Natural killer cell (primary cell): ENCODE data around the gene KANSL3. TPM values are rescaled to one million over a fixed set of nuclear protein-coding genes. Genes with fewer than 3 reads are reported as not detected.

Experiments used
- ATAC-seq, 3 donors: fragments of 150-1000 bp in 2 of 3; fragments of 200-7000 bp in 1 of 3; cut with Tn5 transposase; 1 replicate in 1 of 3; 2 replicates in 2 of 3; pipeline ENCODE4 v1.10.0; 2021; ENCODE audit warnings: mild to moderate bottlenecking in 2 of 3, moderate library complexity in 2 of 3
- DNase-seq, 2 donors: peaks; one replicate each; pipeline versions ENCODE4 v3.0.0 to v3.0.0-alpha.2; 2013 to 2021; ENCODE audit warnings: mixed read lengths in 1 of 2
- H3K27ac ChIP-seq: one replicate; pipeline ENCODE4 v1.5.1; 2013; ENCODE audit warnings: mild to moderate bottlenecking, low read length
- H3K27me3 ChIP-seq: one replicate; pipeline ENCODE4 v1.6.1; 2013; ENCODE audit warnings: low read length; ENCODE audit not compliant: control insufficient read depth, insufficient read depth
- H3K36me3 ChIP-seq: one replicate; pipeline ENCODE4 v1.6.1; 2013; ENCODE audit warnings: low read length; ENCODE audit not compliant: control insufficient read depth, insufficient read depth
- H3K4me1 ChIP-seq: one replicate; pipeline ENCODE4 v1.6.1; 2013; ENCODE audit warnings: low read length; ENCODE audit not compliant: control insufficient read depth, insufficient read depth
- H3K4me3 ChIP-seq: one replicate; pipeline ENCODE4 v1.5.1; 2013; ENCODE audit warnings: low read length
- H3K9me3 ChIP-seq: one replicate; pipeline ENCODE4 v1.6.1; 2013; ENCODE audit warnings: low read length; ENCODE audit not compliant: control insufficient read depth, insufficient read depth
- H3K27ac Mint-ChIP-seq, 2 donors: one replicate each; pipeline ENCODE4 v1.8.0; 2022; ENCODE audit warnings: mild to moderate bottlenecking in 2 of 2, mixed read lengths in 2 of 2, moderate library complexity in 1 of 2
- H3K27me3 Mint-ChIP-seq, 2 donors: one replicate each; pipeline ENCODE4 v1.8.0; 2022; ENCODE audit warnings: low read depth in 2 of 2, mixed read lengths in 2 of 2
- H3K36me3 Mint-ChIP-seq: one replicate; pipeline ENCODE4 v1.8.0; 2022; ENCODE audit warnings: mixed read lengths
- H3K4me1 Mint-ChIP-seq, 2 donors: one replicate each; pipeline ENCODE4 v1.8.0; 2022; ENCODE audit warnings: mixed read lengths in 2 of 2
- H3K4me3 Mint-ChIP-seq: one replicate; pipeline ENCODE4 v1.8.0; 2022; ENCODE audit warnings: mild to moderate bottlenecking, moderate library complexity, mixed read lengths
- H3K9me3 Mint-ChIP-seq, 2 donors: one replicate each; pipeline ENCODE4 v1.8.0; 2022; ENCODE audit warnings: mixed read lengths in 2 of 2
- WGBS: methylation state at CpG from one replicate; pipeline ENCODE4 v1.1.7; 2013; ENCODE audit warnings: missing lambda C conversion rate; ENCODE audit not compliant: insufficient coverage; 5-methylcytosine and 5-hydroxymethylcytosine counted together
- intact Hi-C: fragments of 100-400 bp; cut with micrococcal nuclease; formaldehyde crosslinking; loops from one replicate; pipeline ENCODE4 v1.14.2; 2022
- total RNA-seq, 4 donors: library from RNA; stranded (reverse); fragments of 120-200 nt in 1 of 4; gene quantifications; one replicate each; pipeline versions ENCODE4 v1.2.3 to v1.2.4, GENCODE V29; 2013 to 2022
- TF ChIP-seq, protein P1 (sequence below): fragments of 200-600 bp; IDR thresholded peaks from one replicate; pipeline ENCODE4 v1.8.0; 2022; ENCODE audit warnings: antibody characterized with exemption

Gene KANSL3
- total RNA-seq, 3 donors from 2014 or later (not counting 1 experiment from before 2014, with no cell fraction given), result 73.9 to 98.0 (median 83.5) TPM

DNA sequence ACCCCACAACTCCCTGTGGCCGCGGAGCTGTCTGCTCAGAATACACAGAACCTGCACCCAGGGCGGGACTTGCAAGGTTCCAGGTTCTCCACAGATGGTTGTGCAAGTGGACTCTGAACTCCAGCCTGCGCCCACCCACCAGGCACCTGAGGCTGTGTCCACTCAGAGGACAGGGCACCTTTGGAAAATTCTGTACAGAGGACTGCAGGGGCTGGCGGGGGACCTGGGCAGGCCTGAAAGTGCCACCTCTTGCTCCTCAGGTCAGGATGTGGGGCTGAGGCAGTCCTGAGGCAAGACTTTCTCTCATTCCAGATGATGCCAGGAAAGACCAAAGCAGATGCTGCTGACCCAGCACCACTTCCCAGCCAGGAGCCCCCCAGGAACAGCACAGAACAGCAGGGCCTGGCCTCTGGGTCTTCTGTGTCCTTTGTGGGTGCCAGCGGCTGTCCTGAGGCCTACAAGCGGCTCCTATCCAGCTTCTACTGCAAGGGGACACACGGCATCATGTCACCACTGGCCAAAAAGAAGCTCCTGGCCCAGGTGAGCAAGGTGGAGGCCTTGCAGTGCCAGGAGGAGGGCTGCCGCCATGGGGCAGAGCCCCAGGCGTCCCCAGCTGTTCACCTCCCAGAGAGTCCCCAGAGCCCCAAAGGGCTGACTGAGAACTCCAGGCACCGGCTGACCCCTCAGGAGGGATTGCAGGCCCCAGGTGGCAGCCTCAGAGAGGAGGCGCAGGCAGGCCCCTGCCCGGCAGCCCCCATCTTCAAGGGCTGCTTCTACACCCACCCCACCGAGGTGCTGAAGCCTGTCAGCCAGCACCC, 87.1 kb downstream of the KANSL3 start:
- no peaks in the 10 kb centered on the region for H3K9me3 Mint-ChIP-seq
- H3K36me3 Mint-ChIP-seq, result no peaks in the 10 kb centered on the region
- no peak overlapping the region for H3K4me3 Mint-ChIP-seq
- Histone ChIP-seq H3K4me1 (peaks cover 42% of the 10 kb centered on the region), H3K27me3 (no peaks in the 10 kb centered on the region), H3K27ac (no peak overlapping the region), H3K9me3 (no peaks in the 10 kb centered on the region), H3K4me3 (no peak overlapping the region), H3K36me3 (peaks cover 55% of the 10 kb centered on the region)
- ATAC-seq (no peak), DNase-seq (no peak)
- no peak overlapping the region for H3K27ac Mint-ChIP-seq
- WGBS, result 95% methylated on average over 14 of the region's 14 CpGs
- TF ChIP-seq, protein P1, sequence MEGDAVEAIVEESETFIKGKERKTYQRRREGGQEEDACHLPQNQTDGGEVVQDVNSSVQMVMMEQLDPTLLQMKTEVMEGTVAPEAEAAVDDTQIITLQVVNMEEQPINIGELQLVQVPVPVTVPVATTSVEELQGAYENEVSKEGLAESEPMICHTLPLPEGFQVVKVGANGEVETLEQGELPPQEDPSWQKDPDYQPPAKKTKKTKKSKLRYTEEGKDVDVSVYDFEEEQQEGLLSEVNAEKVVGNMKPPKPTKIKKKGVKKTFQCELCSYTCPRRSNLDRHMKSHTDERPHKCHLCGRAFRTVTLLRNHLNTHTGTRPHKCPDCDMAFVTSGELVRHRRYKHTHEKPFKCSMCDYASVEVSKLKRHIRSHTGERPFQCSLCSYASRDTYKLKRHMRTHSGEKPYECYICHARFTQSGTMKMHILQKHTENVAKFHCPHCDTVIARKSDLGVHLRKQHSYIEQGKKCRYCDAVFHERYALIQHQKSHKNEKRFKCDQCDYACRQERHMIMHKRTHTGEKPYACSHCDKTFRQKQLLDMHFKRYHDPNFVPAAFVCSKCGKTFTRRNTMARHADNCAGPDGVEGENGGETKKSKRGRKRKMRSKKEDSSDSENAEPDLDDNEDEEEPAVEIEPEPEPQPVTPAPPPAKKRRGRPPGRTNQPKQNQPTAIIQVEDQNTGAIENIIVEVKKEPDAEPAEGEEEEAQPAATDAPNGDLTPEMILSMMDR, result no peak
- H3K4me1 Mint-ChIP-seq, result peaks cover 26 to 46% of the 10 kb centered on the region in 2 donors
- intact Hi-C loops, result no loop called here
- no peaks in the 10 kb centered on the region for H3K27me3 Mint-ChIP-seq

DNA sequence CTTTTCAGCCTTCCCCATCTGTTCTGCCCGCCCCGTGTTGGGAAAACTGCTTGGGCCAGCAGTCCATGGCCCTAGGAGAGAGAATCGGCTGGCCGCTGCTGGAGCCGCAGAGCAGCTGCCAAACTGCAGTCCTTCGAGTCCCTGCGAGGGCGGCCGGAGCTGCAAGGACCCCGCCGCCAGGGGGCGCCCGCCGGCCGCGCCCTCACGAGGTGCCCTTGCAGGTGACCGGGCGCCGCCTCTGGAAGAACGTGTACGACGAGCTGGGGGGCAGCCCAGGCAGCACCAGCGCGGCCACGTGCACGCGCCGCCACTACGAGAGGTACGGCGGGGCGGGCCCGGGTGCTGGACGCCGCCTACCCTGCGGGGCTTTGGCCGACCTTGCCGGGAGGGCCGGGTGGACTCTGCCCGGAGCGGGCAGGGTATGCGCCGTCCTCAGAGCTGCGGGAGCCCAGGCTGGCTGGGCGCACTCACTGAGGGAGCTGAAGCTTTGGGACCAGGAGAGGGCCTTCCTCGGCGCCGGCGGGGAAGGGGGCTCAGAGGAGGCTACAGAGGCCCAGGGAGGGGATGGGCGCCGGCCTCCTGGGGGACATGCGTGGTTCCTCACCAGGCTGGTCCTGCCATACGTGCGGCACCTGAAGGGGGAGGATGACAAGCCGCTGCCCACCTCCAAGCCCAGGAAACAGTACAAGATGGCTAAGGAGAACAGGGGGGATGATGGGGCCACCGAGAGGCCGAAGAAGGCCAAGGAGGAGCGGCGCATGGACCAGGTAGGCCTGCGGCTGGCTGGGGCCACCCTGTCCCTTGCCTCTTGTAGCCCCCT, 87.9 kb downstream of the KANSL3 start:
- WGBS, result 96% methylated on average over 61 of the region's 61 CpGs
- Mint-ChIP-seq H3K27me3 (no peaks in the 10 kb centered on the region), H3K4me3 (no peak overlapping the region), H3K4me1 (peaks cover 33 to 54% of the 10 kb centered on the region in 2 donors), H3K36me3 (no peaks in the 10 kb centered on the region), H3K9me3 (no peaks in the 10 kb centered on the region), H3K27ac (no peak overlapping the region)
- H3K27ac ChIP-seq, result no peak overlapping the region
- no peaks in the 10 kb centered on the region for H3K9me3 ChIP-seq
- H3K36me3 ChIP-seq, result peaks cover 55% of the 10 kb centered on the region
- TF ChIP-seq, protein P1, result no peak
- H3K4me3 ChIP-seq, result no peak overlapping the region
- ATAC-seq (no peak), DNase-seq (no peak)
- H3K27me3 ChIP-seq, result no peaks in the 10 kb centered on the region
- peaks cover 50% of the 10 kb centered on the region for H3K4me1 ChIP-seq
- intact Hi-C loops, result no loop called here

DNA sequence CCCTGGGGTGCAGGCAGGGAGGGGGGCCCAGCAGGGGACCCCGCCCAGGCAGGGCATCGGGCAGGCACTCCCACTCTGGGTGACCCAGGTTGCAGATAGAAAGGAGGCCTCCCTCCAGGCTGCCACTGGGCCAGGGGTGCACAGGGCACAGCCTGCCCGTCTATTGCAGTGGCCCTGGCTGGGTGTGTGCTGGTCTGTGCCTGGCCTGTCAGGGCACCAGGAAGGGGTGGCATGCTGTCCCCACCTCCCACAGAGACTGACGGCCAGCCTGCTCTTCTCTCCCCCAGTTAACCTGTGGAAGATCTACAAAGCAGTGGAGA, 88.7 kb downstream of the KANSL3 start:
- 88% methylated on average over 4 of the region's 4 CpGs for WGBS
- H3K27me3 Mint-ChIP-seq, result no peaks in the 10 kb centered on the region
- H3K36me3 Mint-ChIP-seq, result no peaks in the 10 kb centered on the region
- ATAC-seq, result no peak
- H3K36me3 ChIP-seq, result peaks cover 55% of the 10 kb centered on the region
- H3K27me3 ChIP-seq, result no peaks in the 10 kb centered on the region
- no peak overlapping the region for H3K4me3 Mint-ChIP-seq
- TF ChIP-seq, protein P1, result no peak
- no peak overlapping the region for H3K4me3 ChIP-seq
- no peak for DNase-seq
- H3K9me3 Mint-ChIP-seq, result no peaks in the 10 kb centered on the region
- H3K27ac Mint-ChIP-seq, result no peak overlapping the region
- peaks cover 40 to 55% of the 10 kb centered on the region in 2 donors for H3K4me1 Mint-ChIP-seq
- no peaks in the 10 kb centered on the region for H3K9me3 ChIP-seq
- intact Hi-C loops, result no loop called here
- H3K27ac ChIP-seq, result no peak overlapping the region
- peaks cover 49% of the 10 kb centered on the region for H3K4me1 ChIP-seq
